ENCODE measurements around the gene LGALS7B. TPM values are rescaled to one million over a fixed set of nuclear protein-coding genes. Genes with fewer than 3 reads are reported as not detected.
"Not testable (repeated sequence)": the region's sequence is repeated elsewhere in the genome, so short reads cannot be mapped to it uniquely, and the experiment has no call there.

LGALS7B gene
- total RNA-seq, 4 donors from 2014 or later, result 3,936 to 6,716 (median 4,891) TPM

GRCh38 chr19:38808741-38809140, 19.7 kb downstream of the LGALS7B start:
- 88 to 95% methylated on average over 17 of the region's 17 CpGs for WGBS, 2 donors
- no peak for DNase-seq (ENCODE audit: low spot score in 2 of 2)
- no peak overlapping the region for H3K4me3 ChIP-seq (ENCODE audit: low read depth, poor library complexity, severe bottlenecking)
- intact Hi-C loops (cut with DNase I; ENCODE audit: low total_unique reads), result no loop called here
- TF ChIP-seq POLR2A (IDR thresholded peaks at IDR 0.05) (no peak), CTCF (IDR thresholded peaks at IDR 0.05) (no peak)

GRCh38 chr19:38809592-38810252, 20.7 kb downstream of the LGALS7B start:
- intact Hi-C loops (cut with DNase I; ENCODE audit: low total_unique reads), result no loop called here
- 95 to 98% methylated on average over 8 of the region's 8 CpGs for WGBS, 2 donors
- DNase-seq (ENCODE audit: low spot score in 2 of 2), result no peak
- TF ChIP-seq CTCF (IDR thresholded peaks at IDR 0.05) (no peak), POLR2A (IDR thresholded peaks at IDR 0.05) (no peak)
- no peak overlapping the region for H3K4me3 ChIP-seq (ENCODE audit: low read depth, poor library complexity, severe bottlenecking)

- intact Hi-C loops (cut with DNase I; ENCODE audit: low total_unique reads), result no loop called here
- DNase-seq (ENCODE audit: low spot score in 2 of 2), result no peak
- 80 to 88% methylated on average over 18 of the region's 18 CpGs for WGBS, 2 donors
- H3K4me3 ChIP-seq (ENCODE audit: low read depth, poor library complexity, severe bottlenecking), result no peak overlapping the region
- TF ChIP-seq CTCF (IDR thresholded peaks at IDR 0.05), result no peak
- no peak for TF ChIP-seq POLR2A (IDR thresholded peaks at IDR 0.05)
These were observed 23.2 kb downstream of the LGALS7B start for GRCh38 chr19:38812009-38812840.

- WGBS, 2 donors, result 82 to 84% methylated on average over 15 of the region's 15 CpGs
- TF ChIP-seq CTCF (IDR thresholded peaks at IDR 0.05), result no peak
- no peak for TF ChIP-seq POLR2A (IDR thresholded peaks at IDR 0.05)
- intact Hi-C loops (cut with DNase I; ENCODE audit: low total_unique reads), result no loop called here
- no peak for DNase-seq (ENCODE audit: low spot score in 2 of 2)
- no peak within 1 kb of the TSS for H3K4me3 ChIP-seq (ENCODE audit: low read depth, poor library complexity, severe bottlenecking)
These were observed 23.9 kb downstream of the LGALS7B start, which contains the start of gene LGALS4 for GRCh38 chr19:38812841-38813320. Gene LGALS4 (minus strand): TSS chr19:38812945. CDS start chr19:38812886, 59 bp downstream.

- DNase-seq (ENCODE audit: low spot score in 2 of 2), result no peak
- H3K4me3 ChIP-seq (ENCODE audit: low read depth, poor library complexity, severe bottlenecking), result no peak overlapping the region
- TF ChIP-seq POLR2A (IDR thresholded peaks at IDR 0.05), result no peak
- TF ChIP-seq CTCF (IDR thresholded peaks at IDR 0.05), result no peak
- 92% methylated on average over 6 of the region's 6 CpGs for WGBS, 2 donors
- intact Hi-C loops (cut with DNase I; ENCODE audit: low total_unique reads), result no loop called here
These were observed 24.3 kb downstream of the LGALS7B start for GRCh38 chr19:38813323-38813722.

- intact Hi-C loops (cut with DNase I; ENCODE audit: low total_unique reads); DNase-seq (ENCODE audit: low spot score in 2 of 2); H3K4me3 ChIP-seq (ENCODE audit: low read depth, poor library complexity, severe bottlenecking): not testable (repeated sequence)
- WGBS, 2 donors, result 84% methylated on average over 2 of the region's 2 CpGs
These were observed 24.9 kb downstream of the LGALS7B start for GRCh38 chr19:38813932-38814331.
